Tibial artery (tissue), 4 donors: ENCODE data around the gene ATP5F1D.
A peak's percentile ranks its signal among the peaks of the same experiment; 100 is the strongest.

ENCODE experiments used
- DNase-seq, 2 donors: peaks; one replicate each; pipeline ENCODE4 v3.0.0-alpha.2; 2019
- H3K27ac ChIP-seq, 2 donors: fragments of 200-600 bp; sonication (generic) in 1 of 2; 1 replicate in 1 of 2; 2 replicates in 1 of 2; pipeline ENCODE4 v1.5.1; 2018 to 2019; ENCODE audit warnings: mild to moderate bottlenecking in 1 of 2
- H3K27me3 ChIP-seq, 2 donors: fragments of 200-600 bp; sonication (generic) in 1 of 2; one replicate each; pipeline versions ENCODE4 v1.5.1 to v1.6.0; 2016 to 2019
- H3K36me3 ChIP-seq, 3 donors: fragments of 200-600 bp; sonication (generic) in 2 of 3; one replicate each; pipeline ENCODE4 v1.5.1; 2016 to 2019; ENCODE audit warnings: mild to moderate bottlenecking in 2 of 3
- H3K4me1 ChIP-seq, 4 donors: fragments of 200-600 bp; sonication (generic) in 2 of 4; 1 replicate in 3 of 4; 2 replicates in 1 of 4; pipeline ENCODE4 v1.5.1; 2016 to 2019
- H3K4me3 ChIP-seq, 2 donors: fragments of 200-600 bp; sonication (generic) in 1 of 2; 1 replicate in 1 of 2; 2 replicates in 1 of 2; pipeline ENCODE4 v1.5.1; 2018 to 2019; ENCODE audit warnings: mild to moderate bottlenecking in 2 of 2
- H3K9me3 ChIP-seq, 3 donors: fragments of 200-600 bp; sonication (generic) in 1 of 3; one replicate each; pipeline ENCODE4 v1.5.1; 2016 to 2019
- CTCF ChIP-seq, 2 experiments: fragments of 200-600 bp in 1 of 2; fragments of 450-650 bp in 1 of 2; IDR thresholded peaks; one replicate each; pipeline ENCODE4 v1.5.1; 2017 to 2019; ENCODE audit warnings: antibody characterized with exemption in 2 of 2, mild to moderate bottlenecking in 1 of 2, moderate library complexity in 1 of 2
- intact Hi-C: fragments of 100-400 bp; cut with DNase I; formaldehyde crosslinking; loops from one replicate; pipeline ENCODE4 v1.15.0; 2023; ENCODE audit warnings: low total_unique reads

Gene ATP5F1D

GRCh38 chr19:1247748-1248138 is 6.2 kb downstream of the ATP5F1D start:
- Histone ChIP-seq H3K36me3 (peaks cover 4 to 15% (median 14%) of the 10 kb centered on the region in 3 donors), H3K4me1 (peaks cover 4 to 67% (median 60%) of the 10 kb centered on the region in 4 donors), H3K4me3 (peak overlapping the region; percentile 67 to 94), H3K27me3 (no peaks in the 10 kb centered on the region), H3K9me3 (no peaks in the 10 kb centered on the region), H3K27ac (peak overlapping the region; percentile 98 to 99)
- no peak for DNase-seq
- no peak for TF ChIP-seq CTCF (IDR thresholded peaks at IDR 0.05)
- intact Hi-C loops, result no loop called here

- H3K36me3 ChIP-seq, result peaks cover 4 to 15% (median 14%) of the 10 kb centered on the region in 3 donors
- peaks cover 4 to 67% (median 55%) of the 10 kb centered on the region in 4 donors for H3K4me1 ChIP-seq
- peak within 1 kb of the TSS; percentile 67 to 94 for H3K4me3 ChIP-seq
- H3K9me3 ChIP-seq, result no peaks in the 10 kb centered on the region
- intact Hi-C loops, result no loop called here
- H3K27me3 ChIP-seq, result no peaks in the 10 kb centered on the region
- TF ChIP-seq CTCF (IDR thresholded peaks at IDR 0.05), result no peak
- H3K27ac ChIP-seq, result peak within 1 kb of the TSS; percentile 98 to 99
- DNase-seq, result peak; percentile 80 to 92
Observed at GRCh38 chr19:1248139-1248785, 6.7 kb downstream of the ATP5F1D start, which contains the start of gene MIDN. TSS of gene MIDN (plus strand) at chr19:1248583. CDS start at chr19:1250297, 1,714 bp downstream.

- H3K27me3 ChIP-seq, result no peaks in the 10 kb centered on the region
- peak overlapping the region; percentile 67 to 94 for H3K4me3 ChIP-seq
- H3K4me1 ChIP-seq, result peaks cover 7 to 67% (median 55%) of the 10 kb centered on the region in 4 donors
- H3K27ac ChIP-seq, result peak overlapping the region; percentile 98 to 99
- peaks cover 4 to 19% (median 15%) of the 10 kb centered on the region in 3 donors for H3K36me3 ChIP-seq
- peak; percentile 84 to 99 for TF ChIP-seq CTCF (IDR thresholded peaks at IDR 0.05)
- no peaks in the 10 kb centered on the region for H3K9me3 ChIP-seq
- intact Hi-C loops, result no loop called here
- DNase-seq, result peak; percentile 71 to 89
Observed at GRCh38 chr19:1248786-1249297, 7.3 kb downstream of the ATP5F1D start.

GRCh38 chr19:1249298-1249989 is 7.9 kb downstream of the ATP5F1D start:
- intact Hi-C loops, result no loop called here
- H3K27ac ChIP-seq, result peak overlapping the region; percentile 98 to 99
- TF ChIP-seq CTCF (IDR thresholded peaks at IDR 0.05), result no peak
- no peaks in the 10 kb centered on the region for H3K27me3 ChIP-seq
- peak overlapping the region; percentile 67 to 94 for H3K4me3 ChIP-seq
- H3K4me1 ChIP-seq, result peaks cover 11 to 67% (median 55%) of the 10 kb centered on the region in 4 donors
- peaks cover 10 to 25% (median 17%) of the 10 kb centered on the region in 3 donors for H3K36me3 ChIP-seq
- peak; percentile 97 to 98 for DNase-seq
- H3K9me3 ChIP-seq, result no peaks in the 10 kb centered on the region

GRCh38 chr19:1249990-1250436 is 8.5 kb downstream of the ATP5F1D start:
- peaks cover 15 to 30% (median 23%) of the 10 kb centered on the region in 3 donors for H3K36me3 ChIP-seq
- no peaks in the 10 kb centered on the region for H3K27me3 ChIP-seq
- TF ChIP-seq CTCF (IDR thresholded peaks at IDR 0.05), result no peak
- no peaks in the 10 kb centered on the region for H3K9me3 ChIP-seq
- intact Hi-C loops, result no loop called here
- H3K27ac ChIP-seq, result peak overlapping the region; percentile 98
- no peak for DNase-seq
- peaks cover 10 to 67% (median 55%) of the 10 kb centered on the region in 4 donors for H3K4me1 ChIP-seq
- H3K4me3 ChIP-seq, result peak overlapping the region; percentile 67 to 94
